Activated T-cell treated with anti-CD3 and anti-CD28 coated beads for 24 hours (primary cell): Measurements from ENCODE around the gene ACMSD.

Experiments used
- DNase-seq: peaks from one replicate; pipeline ENCODE4 v3.0.0-alpha.2; 2020; ENCODE audit warnings: low read depth

ACMSD gene

GRCh38 chr2:134949981-134950708, 111.7 kb downstream of the ACMSD start:
- DNase-seq: no peak

GRCh38 chr2:134950886-134951285, 112.5 kb downstream of the ACMSD start:
- no peak for DNase-seq
